Measurements from ENCODE around the gene CROCC2. TPM values are rescaled to one million over a fixed set of nuclear protein-coding genes. Genes with fewer than 3 reads are reported as not detected.

The CROCC2 gene
- total and polyA plus RNA-seq, 2 of the 13 experiments (the other 11 are each of a cell fraction or from before 2014, with no cell fraction given): not detected

GRCh38 chr2:240896871-240897692, 9.1 kb upstream of the CROCC2 start (continued):
- TF ChIP-seq ZNF800 (CRISPR knock-in tag; IDR thresholded peaks at IDR 0.05) (no peak), ZNF562 (CRISPR knock-in tag; IDR thresholded peaks at IDR 0.05; ENCODE audit: borderline replicate concordance) (no peak), BRCA1 (CRISPR knock-in tag; IDR thresholded peaks at IDR 0.05) (no peak), ERF (CRISPR knock-in tag; IDR thresholded peaks at IDR 0.05) (no peak), PATZ1 (CRISPR knock-in tag; IDR thresholded peaks at IDR 0.05) (peak; percentile 80), GMEB1 (CRISPR knock-in tag; IDR thresholded peaks at IDR 0.05; ENCODE audit: borderline replicate concordance) (no peak), ZMYM4 (CRISPR knock-in tag; IDR thresholded peaks at IDR 0.05) (peak; percentile 62; the same call in 1 of the 2 replicates), CEBPG (CRISPR knock-in tag; IDR thresholded peaks at IDR 0.05) (no peak), KMT2B (CRISPR knock-in tag; IDR thresholded peaks at IDR 0.05) (no peak), ZNF580 (CRISPR knock-in tag; IDR thresholded peaks at IDR 0.05; ENCODE audit: borderline replicate concordance, low read depth) (no peak), TP53 (CRISPR knock-in tag; conservative IDR thresholded peaks at IDR 0.05) (no peak), TFDP2 (CRISPR knock-in tag; IDR thresholded peaks at IDR 0.05) (peak; percentile 59), FLYWCH1 (CRISPR knock-in tag; IDR thresholded peaks at IDR 0.05) (no peak), ZNF432 (CRISPR knock-in tag; IDR thresholded peaks at IDR 0.05; ENCODE audit: borderline replicate concordance) (no peak), SP5 (CRISPR knock-in tag; IDR thresholded peaks at IDR 0.05; ENCODE audit: borderline replicate concordance, low read depth) (peak; percentile 71), BCL6 (CRISPR knock-in tag; IDR thresholded peaks at IDR 0.05) (no peak; the same call in 1 of the 2 replicates), NCOA5 (CRISPR knock-in tag; IDR thresholded peaks at IDR 0.05) (no peak), HMG20B (CRISPR knock-in tag; conservative IDR thresholded peaks at IDR 0.05) (no peak), RAD21 (CRISPR knock-in tag; IDR thresholded peaks at IDR 0.05) (0 out of 2 replicates have a peak, but pooled peaks have one; percentile 33), MTF1 (CRISPR knock-in tag; IDR thresholded peaks at IDR 0.05) (no peak), MIXL1 (CRISPR knock-in tag; IDR thresholded peaks at IDR 0.05) (no peak), ATF5 (CRISPR knock-in tag; IDR thresholded peaks at IDR 0.05; ENCODE audit: low read depth) (no peak)

Data from HepG2 (cell line).